Neural progenitor cell (in vitro differentiated cells): ENCODE results near the gene PDF.

ENCODE experiments used
- CTCF ChIP-seq: fragments of 200-600 bp; sonication (generic); IDR thresholded peaks from 2 replicates; pipeline ENCODE4 v1.5.1; 2017; ENCODE audit warnings: antibody characterized with exemption, mild to moderate bottlenecking
- EZH2 ChIP-seq: fragments of 200-600 bp; sonication (generic); IDR thresholded peaks from 2 replicates; pipeline ENCODE4 v1.6.1; 2017; ENCODE audit warnings: antibody characterized with exemption, mild to moderate bottlenecking, moderate library complexity
- EZH2phosphoT487 ChIP-seq: fragments of 200-600 bp; sonication (generic); IDR thresholded peaks from 2 replicates; pipeline ENCODE4 v1.6.1; 2017; ENCODE audit warnings: antibody characterized with exemption

DNA sequence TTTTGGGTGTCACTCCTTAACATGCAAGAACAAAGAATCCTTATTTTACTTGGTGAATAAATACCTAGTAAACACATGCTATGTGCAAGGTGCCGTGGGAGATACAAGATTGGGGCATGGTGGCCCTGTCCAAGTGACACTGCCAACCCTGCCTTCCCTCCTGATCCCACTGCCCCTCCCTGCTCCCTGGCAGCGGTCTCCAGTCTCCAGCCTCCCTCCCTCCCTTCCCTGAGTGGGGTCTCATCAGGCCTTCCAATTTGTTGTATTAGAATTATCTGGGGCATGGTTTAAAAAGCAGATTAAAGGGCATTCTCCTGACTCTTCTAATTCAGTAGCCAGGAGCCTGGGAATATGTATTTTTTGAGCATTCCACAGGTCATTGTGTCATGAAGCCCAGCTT is 33.7 kb upstream of the PDF start:
- no peak for TF ChIP-seq CTCF
- no peak for TF ChIP-seq EZH2
- TF ChIP-seq EZH2phosphoT487, result no peak
